ENCODE results near the gene ZNF771. TPM values are rescaled to one million over a fixed set of nuclear protein-coding genes. Genes with fewer than 3 reads are reported as not detected.

ZNF771 gene
- total RNA-seq, 1 donor from 2014 or later = 16.3 TPM

GRCh38 chr16:30407804-30408534, 563 bp downstream of the ZNF771 start:
- Mint-ChIP-seq H3K9me3 (ENCODE audit: unreplicated experiment) (no peaks in the 10 kb centered on the region), H3K27ac (ENCODE audit: unreplicated experiment) (peak overlapping the region; percentile 16), H3K4me3 (ENCODE audit: unreplicated experiment) (peak overlapping the region; percentile 89), H3K36me3 (ENCODE audit: low read depth, unreplicated experiment) (peaks cover 13% of the 10 kb centered on the region), H3K4me1 (ENCODE audit: unreplicated experiment) (peaks cover 34% of the 10 kb centered on the region), H3K27me3 (ENCODE audit: unreplicated experiment) (peaks cover 4% of the 10 kb centered on the region)
- TF ChIP-seq, protein P1, sequence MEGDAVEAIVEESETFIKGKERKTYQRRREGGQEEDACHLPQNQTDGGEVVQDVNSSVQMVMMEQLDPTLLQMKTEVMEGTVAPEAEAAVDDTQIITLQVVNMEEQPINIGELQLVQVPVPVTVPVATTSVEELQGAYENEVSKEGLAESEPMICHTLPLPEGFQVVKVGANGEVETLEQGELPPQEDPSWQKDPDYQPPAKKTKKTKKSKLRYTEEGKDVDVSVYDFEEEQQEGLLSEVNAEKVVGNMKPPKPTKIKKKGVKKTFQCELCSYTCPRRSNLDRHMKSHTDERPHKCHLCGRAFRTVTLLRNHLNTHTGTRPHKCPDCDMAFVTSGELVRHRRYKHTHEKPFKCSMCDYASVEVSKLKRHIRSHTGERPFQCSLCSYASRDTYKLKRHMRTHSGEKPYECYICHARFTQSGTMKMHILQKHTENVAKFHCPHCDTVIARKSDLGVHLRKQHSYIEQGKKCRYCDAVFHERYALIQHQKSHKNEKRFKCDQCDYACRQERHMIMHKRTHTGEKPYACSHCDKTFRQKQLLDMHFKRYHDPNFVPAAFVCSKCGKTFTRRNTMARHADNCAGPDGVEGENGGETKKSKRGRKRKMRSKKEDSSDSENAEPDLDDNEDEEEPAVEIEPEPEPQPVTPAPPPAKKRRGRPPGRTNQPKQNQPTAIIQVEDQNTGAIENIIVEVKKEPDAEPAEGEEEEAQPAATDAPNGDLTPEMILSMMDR (IDR thresholded peaks at IDR 0.05; ENCODE audit: unreplicated experiment) = no peak
- DNase-seq (ENCODE audit: low spot score) = no peak

DNA sequence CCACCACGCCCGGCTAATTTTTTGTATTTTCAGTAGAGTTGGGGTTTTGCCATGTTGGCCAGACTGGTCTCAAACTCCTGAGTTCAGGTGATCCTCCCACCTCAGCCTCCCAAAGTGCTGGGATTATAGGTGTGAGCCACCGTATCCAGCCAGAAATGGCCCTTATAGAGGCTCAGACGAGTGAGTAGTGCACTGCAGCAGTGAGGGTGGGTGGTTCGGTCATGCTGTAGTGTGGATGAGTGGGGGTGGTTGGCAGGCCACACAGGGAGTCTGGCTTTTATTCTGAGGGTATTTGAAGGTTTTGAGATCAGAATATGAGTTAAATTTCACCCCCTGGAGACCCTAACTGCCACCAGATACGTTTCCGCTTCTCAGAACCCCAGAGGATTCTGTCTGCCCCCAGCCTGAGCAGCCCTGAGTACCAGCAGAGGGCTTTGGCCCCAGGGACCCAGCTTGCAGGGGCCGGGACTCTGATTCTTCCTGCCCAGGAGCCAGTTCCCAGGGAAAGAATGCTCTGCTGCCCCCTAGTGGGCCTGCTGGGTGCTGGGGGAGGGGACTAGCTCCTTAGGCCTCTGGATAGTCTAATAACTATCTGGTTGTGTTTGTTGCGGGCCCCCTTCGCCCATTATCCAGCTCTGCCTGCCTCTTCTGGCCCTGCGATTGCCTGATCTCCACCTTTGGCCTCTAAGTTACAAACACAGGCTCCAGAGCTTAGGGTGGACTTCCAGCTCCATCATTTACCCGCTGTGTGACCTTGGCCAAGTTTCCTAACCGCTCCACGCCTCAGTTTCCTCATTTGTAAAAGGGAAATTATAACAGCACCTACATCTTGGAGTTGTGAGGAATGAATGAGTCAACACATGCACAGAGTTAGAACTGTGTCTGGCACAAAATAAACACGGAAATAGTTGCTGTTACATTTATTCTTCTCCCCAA, 2.0 kb downstream of the ZNF771 start:
- H3K36me3 Mint-ChIP-seq (ENCODE audit: low read depth, unreplicated experiment) = peaks cover 19% of the 10 kb centered on the region
- peak overlapping the region; percentile 80 for H3K4me3 Mint-ChIP-seq (ENCODE audit: unreplicated experiment)
- DNase-seq (ENCODE audit: low spot score) = peak; percentile 99
- H3K27ac Mint-ChIP-seq (ENCODE audit: unreplicated experiment) = peak overlapping the region; percentile 89
- H3K4me1 Mint-ChIP-seq (ENCODE audit: unreplicated experiment) = peaks cover 34% of the 10 kb centered on the region
- H3K9me3 Mint-ChIP-seq (ENCODE audit: unreplicated experiment) = no peaks in the 10 kb centered on the region
- TF ChIP-seq, protein P1 (IDR thresholded peaks at IDR 0.05; ENCODE audit: unreplicated experiment) = peak; percentile 80
- peaks cover 1% of the 10 kb centered on the region for H3K27me3 Mint-ChIP-seq (ENCODE audit: unreplicated experiment)

GRCh38 chr16:30413112-30413806, 5.9 kb downstream of the ZNF771 start:
- Mint-ChIP-seq H3K4me3 (ENCODE audit: unreplicated experiment) (no peak overlapping the region), H3K4me1 (ENCODE audit: unreplicated experiment) (peaks cover 32% of the 10 kb centered on the region), H3K36me3 (ENCODE audit: low read depth, unreplicated experiment) (peaks cover 25% of the 10 kb centered on the region), H3K9me3 (ENCODE audit: unreplicated experiment) (no peaks in the 10 kb centered on the region), H3K27ac (ENCODE audit: unreplicated experiment) (no peak overlapping the region), H3K27me3 (ENCODE audit: unreplicated experiment) (peaks cover 5% of the 10 kb centered on the region)
- DNase-seq (ENCODE audit: low spot score) = no peak
- TF ChIP-seq, protein P1 (IDR thresholded peaks at IDR 0.05; ENCODE audit: unreplicated experiment) = no peak

- Mint-ChIP-seq H3K4me1 (ENCODE audit: unreplicated experiment) (peaks cover 29% of the 10 kb centered on the region), H3K36me3 (ENCODE audit: low read depth, unreplicated experiment) (peaks cover 29% of the 10 kb centered on the region), H3K27ac (ENCODE audit: unreplicated experiment) (no peak overlapping the region), H3K9me3 (ENCODE audit: unreplicated experiment) (no peaks in the 10 kb centered on the region), H3K27me3 (ENCODE audit: unreplicated experiment) (peaks cover 5% of the 10 kb centered on the region), H3K4me3 (ENCODE audit: unreplicated experiment) (no peak overlapping the region)
- no peak for DNase-seq (ENCODE audit: low spot score)
- TF ChIP-seq, protein P1 (IDR thresholded peaks at IDR 0.05; ENCODE audit: unreplicated experiment) = no peak
These were observed 6.8 kb downstream of the ZNF771 start for GRCh38 chr16:30414159-30414558.
